T-helper 1 cell treated with Interleukin-12 subunit alpha and Interleukin-12 subunit beta and Interleukin-4 antibody, amounts not matched to agents 30 ng/mL and 1 ng/mL, for 36 hours (primary cell): ENCODE measurements around the gene SAA2. TPM values are rescaled to one million over a fixed set of nuclear protein-coding genes. Genes with fewer than 3 reads are reported as not detected.
"Not testable (repeated sequence)": the region's sequence is repeated elsewhere in the genome, so short reads cannot be mapped to it uniquely, and the experiment has no call there.

Source experiments
- intact Hi-C: fragments of 100-400 bp; cut with micrococcal nuclease; formaldehyde crosslinking; loops from one replicate; pipeline ENCODE4 v1.15.1; 2024
- total RNA-seq: library from RNA; stranded (reverse); gene quantifications from 2 replicates; pipeline ENCODE4 v1.2.3, GENCODE V29; 2022

SAA2 gene
- total RNA-seq: 0.27 TPM in 1 of 2 replicates, not detected in the other

- intact Hi-C loops: no loop called here
Measured at GRCh38 chr11:18248561-18248960, at the start of gene SAA2. SAA2 (minus strand) TSS chr11:18248668; CDS start chr11:18248011, 657 bp downstream.

- intact Hi-C loops: no loop called here
Measured at GRCh38 chr11:18295316-18295715, 46.8 kb upstream of the SAA2 start.

- intact Hi-C loops: no loop called here
Measured at GRCh38 chr11:18294862-18295261, 46.4 kb upstream of the SAA2 start.

- intact Hi-C loops: no loop called here
Measured at GRCh38 chr11:18288911-18289310, 40.4 kb upstream of the SAA2 start.

- intact Hi-C loops: no loop called here
Measured at GRCh38 chr11:18285841-18286240, 37.4 kb upstream of the SAA2 start.

GRCh38 chr11:18282626-18283025, 34.2 kb upstream of the SAA2 start:
- intact Hi-C loops: no loop called here

- intact Hi-C loops: loop anchor here (2.0 kb wide), 1 partner anchor 42 kb away; the partner anchor contains the start of genes GTF2H1 and HPS5
Measured at GRCh38 chr11:18280438-18281045, 32.1 kb upstream of the SAA2 start.

- intact Hi-C loops: no loop called here
Measured at GRCh38 chr11:18277565-18278271, 29.2 kb upstream of the SAA2 start.

GRCh38 chr11:18271206-18271605, 22.7 kb upstream of the SAA2 start:
- intact Hi-C loops: no loop called here

GRCh38 chr11:18270102-18270501, 21.6 kb upstream of the SAA2 start:
- intact Hi-C loops: no loop called here

- intact Hi-C loops: not testable (repeated sequence)
Measured at GRCh38 chr11:18269252-18269651, 20.8 kb upstream of the SAA2 start.

- intact Hi-C loops: not testable (repeated sequence)
Measured at GRCh38 chr11:18267335-18268133, 19.1 kb upstream of the SAA2 start.

- intact Hi-C loops: no loop called here
Measured at GRCh38 chr11:18265949-18266348, 17.5 kb upstream of the SAA2 start, which contains the start of gene SAA1. SAA1 (plus strand) TSS chr11:18266264; CDS start chr11:18266888, 624 bp downstream.

- intact Hi-C loops: no loop called here
Measured at GRCh38 chr11:18264677-18265555, 16.4 kb upstream of the SAA2 start.

- intact Hi-C loops: no loop called here
Measured at GRCh38 chr11:18264035-18264434, 15.6 kb upstream of the SAA2 start.

GRCh38 chr11:18262681-18263350, 14.3 kb upstream of the SAA2 start:
- intact Hi-C loops: not testable (repeated sequence)

GRCh38 chr11:18261721-18262120, 13.3 kb upstream of the SAA2 start:
- intact Hi-C loops: no loop called here

- intact Hi-C loops: no loop called here
Measured at GRCh38 chr11:18259259-18259658, 10.8 kb upstream of the SAA2 start.

GRCh38 chr11:18254781-18255361, 6.4 kb upstream of the SAA2 start:
- intact Hi-C loops: no loop called here

GRCh38 chr11:18253778-18254338, 5.4 kb upstream of the SAA2 start:
- intact Hi-C loops: no loop called here
